GM19239 (cell line): ENCODE measurements around the gene METTL15.
"Not testable (repeated sequence)": the region's sequence is repeated elsewhere in the genome, so short reads cannot be mapped to it uniquely, and the experiment has no call there.

ENCODE experiments used
- DNase-seq: peaks from one replicate; pipeline ENCODE4 v3.0.0; 2011; ENCODE audit warnings: low spot score; ENCODE audit not compliant: insufficient read length
- FAIRE-seq: peaks from 2 replicates; lab custom pipeline; 2011; peaks lifted over from hg19 to GRCh38; lab: Jason Lieb, UNC

METTL15 gene

DNA sequence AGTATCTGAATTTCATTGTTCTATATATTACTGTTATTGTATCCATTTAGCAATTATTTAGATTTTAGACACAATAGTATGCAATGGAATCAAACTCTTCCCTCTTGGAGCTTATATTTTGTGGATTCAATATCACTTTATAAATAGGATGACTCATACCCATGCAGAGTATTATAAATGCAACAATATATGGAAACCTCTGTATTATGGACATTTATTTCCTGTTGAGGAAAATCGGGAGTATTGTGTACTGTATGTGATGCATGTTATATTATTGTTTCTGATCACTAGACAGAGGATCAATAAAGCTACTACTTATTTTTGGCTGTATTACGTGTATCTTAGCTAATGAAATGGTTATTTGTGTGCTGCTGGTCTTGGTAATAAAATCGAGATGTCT, 770 bp downstream of the METTL15 start:
- FAIRE-seq: no peak
- DNase-seq: no peak

DNA sequence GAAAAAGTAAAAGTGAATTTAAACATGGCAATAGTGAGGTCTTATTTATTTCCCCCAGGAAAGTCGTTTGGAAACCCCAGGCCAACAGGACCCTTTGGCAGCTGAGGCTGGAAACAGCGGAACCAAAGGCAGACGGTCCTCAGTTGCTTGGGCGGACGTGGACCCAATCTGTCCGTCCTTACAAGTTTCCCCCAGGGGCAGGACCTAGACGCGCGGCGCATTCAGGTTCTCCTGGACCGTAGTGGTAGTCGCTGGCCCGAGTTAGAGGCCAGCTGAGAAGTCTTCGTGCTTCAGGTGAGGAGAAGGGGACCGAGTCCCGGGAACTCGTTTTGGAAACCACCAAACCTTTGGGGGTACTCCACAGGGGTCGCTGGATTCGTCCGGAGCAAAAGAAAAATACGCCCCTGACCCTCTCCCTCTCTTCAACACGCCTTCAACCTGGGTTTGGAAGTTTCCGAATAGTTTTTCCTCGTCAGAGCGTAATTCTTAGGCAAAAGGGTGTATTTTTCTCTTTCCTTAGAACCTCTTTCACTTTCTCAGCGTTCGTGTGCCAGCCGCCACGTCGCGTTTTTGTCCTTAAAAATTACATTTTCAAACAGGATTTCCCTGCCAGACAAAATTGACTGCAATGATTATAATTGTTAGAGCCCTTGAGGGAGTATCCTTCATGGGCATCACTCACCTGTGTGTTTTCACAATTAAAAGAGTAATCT, 2.1 kb downstream of the METTL15 start:
- DNase-seq: peak; percentile 17

DNA sequence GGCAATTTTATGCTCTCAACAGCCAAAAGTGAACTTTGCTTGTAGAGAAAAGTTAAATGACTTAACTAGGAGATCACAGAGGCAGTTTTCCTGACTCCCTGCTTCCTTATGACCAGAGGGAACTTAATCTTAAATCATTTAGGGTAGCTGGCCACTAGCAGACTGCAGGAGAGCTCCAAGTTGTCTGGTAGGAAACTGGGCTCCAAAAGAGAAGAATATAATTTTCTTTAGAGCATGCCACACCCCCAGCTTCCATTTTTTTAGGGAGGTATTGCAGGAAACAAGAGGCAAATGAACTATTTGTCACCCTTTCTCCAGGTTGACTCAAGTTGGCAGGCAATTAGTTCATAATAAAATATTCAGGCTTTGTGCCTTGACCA, 2.6 kb downstream of the METTL15 start:
- no peak for DNase-seq

More for the DNA sequence above, 2.1 kb downstream of the METTL15 start:
- FAIRE-seq: no peak

DNA sequence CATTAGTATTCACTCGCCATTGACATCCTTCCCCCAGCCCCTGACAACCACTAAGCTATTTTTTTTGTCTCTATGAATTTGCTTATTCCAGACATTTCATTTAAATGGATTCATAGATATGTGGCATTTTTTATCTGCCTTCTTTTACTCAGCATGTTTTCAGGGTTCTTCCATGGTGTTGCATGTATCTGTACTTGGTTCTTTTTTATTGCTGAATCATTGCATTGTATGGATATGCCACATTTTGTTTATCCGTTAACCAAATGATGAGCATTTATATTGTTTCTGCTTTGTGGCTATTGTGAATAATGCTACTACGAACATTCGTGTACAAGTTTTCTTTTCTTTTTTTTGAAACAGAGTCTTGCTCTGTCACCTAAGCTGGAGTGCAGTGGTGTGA, 5.9 kb downstream of the METTL15 start:
- FAIRE-seq (no peak), DNase-seq (no peak)

More for the DNA sequence above, 2.6 kb downstream of the METTL15 start:
- no peak for FAIRE-seq

DNA sequence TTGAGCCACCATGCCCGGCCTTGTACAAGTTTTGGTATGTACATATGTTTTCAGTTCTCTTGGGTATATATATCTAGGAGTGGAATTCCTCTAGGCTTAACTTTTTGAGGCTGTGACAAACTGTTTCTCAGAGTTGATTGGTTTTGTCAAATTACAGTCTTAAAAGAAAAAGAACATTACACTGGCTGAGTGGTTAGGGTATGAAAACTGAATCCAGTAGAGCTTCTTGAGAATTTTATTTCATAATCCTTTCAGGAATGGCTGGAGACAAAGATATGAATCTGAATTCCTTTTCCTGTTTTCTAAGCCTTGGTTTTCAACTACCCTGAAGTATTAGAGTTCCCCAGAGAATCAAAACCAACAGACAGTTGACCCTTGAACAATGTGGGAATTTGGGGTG, 6.5 kb downstream of the METTL15 start:
- FAIRE-seq (no peak), DNase-seq (no peak)

DNA sequence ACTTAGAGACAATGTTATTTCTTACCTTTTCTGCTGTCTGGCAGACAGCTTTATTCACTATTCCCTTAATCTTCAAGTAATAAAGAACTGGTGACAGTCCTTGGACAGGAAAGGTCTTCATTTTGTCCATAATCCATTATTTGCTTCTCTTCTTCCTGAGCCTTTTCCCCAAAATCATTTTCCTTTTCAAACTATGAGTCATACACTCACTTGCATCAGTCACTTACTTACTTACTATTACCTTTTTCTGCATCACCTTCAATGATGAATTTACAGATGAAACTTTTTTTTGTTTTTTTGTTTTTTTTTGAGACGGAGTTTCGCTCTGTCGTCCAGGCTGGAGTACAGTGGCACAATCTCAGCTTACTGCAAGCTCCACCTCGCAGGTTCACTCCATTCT, 9.5 kb downstream of the METTL15 start:
- no peak for DNase-seq
- FAIRE-seq: no peak

DNA sequence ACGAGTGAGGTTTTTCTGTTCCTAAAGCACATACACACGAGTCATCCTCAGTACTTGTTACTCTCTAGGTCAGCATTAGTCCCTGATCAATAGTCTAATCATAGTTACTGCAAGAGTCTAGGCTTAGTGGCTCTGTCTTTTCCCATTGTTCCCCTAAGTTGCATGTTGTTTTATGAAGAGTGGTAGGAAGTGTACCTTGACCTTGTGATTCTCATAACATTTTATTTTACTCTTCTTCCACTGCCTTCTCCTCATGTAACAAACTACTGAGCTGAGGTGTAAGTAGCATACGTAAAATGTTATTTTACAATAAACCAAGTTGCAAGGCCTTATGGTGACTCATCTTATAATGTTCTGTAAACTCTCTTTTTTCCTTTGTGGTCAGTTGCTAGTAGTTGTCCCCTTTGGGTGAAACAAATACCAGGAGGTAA, 15.0 kb downstream of the METTL15 start:
- no peak for DNase-seq
- no peak for FAIRE-seq

DNA sequence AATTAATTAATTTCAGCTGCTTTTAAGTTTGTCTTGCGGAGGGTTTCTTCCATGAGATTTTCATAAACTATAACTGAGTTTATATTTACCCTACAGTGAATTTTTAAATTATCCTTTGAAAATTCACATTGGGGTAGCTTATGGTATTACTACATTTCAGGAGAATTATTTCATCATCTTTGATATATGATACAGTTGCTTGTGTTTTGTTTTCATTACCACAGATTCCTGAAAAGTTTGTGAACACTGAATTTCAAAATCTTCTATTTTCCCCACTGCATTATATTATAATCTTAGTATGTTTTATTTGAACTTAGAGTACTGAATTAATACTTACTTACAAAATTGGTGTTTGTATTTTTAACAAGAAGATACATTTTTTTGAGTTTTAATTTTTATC, 24.4 kb downstream of the METTL15 start:
- DNase-seq (no peak), FAIRE-seq (no peak)

DNA sequence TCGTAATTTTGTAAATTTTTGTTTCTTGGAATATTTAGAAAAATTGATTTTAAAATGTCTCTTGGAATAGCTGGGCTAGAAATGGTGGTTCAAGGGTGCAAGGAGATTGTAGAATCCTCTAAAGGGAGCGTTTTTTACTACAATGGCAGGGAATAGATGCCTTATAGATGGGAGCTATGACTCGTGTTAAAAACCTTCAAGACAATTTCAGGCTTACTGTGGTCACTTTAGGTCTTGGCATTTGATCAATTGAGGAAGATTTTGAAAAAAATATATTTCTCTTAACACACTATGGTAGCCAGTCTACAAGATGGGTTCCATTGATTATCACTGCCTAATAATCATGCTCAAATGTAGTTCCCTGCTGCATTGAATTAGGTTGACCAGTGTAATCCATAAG, 25.0 kb downstream of the METTL15 start:
- DNase-seq: no peak
- FAIRE-seq: no peak

DNA sequence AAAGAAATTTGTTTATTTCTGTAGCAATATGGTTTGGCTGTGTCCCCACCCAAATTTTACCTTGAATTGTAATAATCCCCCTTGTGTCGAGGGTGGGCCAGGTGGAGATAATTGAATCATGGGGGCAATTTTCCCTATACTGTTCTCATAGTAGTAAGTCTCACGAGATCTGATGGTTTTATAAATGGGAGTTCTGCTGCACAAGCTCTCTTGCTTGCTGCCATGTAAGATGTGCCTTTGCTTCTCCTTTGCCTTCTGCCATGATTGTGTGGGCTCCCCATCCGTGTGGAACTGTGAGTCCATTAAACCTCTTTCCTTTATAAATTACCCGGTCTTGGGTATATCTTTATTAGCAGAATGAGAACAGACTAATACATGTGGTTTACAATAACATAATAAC, 28.0 kb downstream of the METTL15 start:
- not testable (repeated sequence) for DNase-seq, FAIRE-seq

DNA sequence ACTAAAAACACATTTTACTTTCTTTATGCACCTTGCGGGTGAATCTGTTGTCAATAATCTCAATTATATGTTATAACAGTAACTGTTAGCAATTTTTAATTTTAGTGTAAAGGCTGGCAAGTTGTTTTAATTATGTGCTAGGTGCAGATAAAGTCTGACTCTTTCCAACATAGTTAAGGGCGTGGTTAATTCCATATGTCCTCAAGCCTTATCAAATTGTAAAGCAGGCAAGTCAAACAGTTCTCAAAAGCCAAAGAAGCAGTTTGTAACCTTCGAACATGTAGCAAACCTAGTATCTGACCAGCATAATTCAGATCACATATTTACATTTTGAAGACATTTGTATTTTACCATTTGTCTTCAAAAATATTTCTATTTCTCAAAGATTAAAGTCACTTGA, 29.2 kb downstream of the METTL15 start:
- FAIRE-seq: no peak
- DNase-seq: no peak

DNA sequence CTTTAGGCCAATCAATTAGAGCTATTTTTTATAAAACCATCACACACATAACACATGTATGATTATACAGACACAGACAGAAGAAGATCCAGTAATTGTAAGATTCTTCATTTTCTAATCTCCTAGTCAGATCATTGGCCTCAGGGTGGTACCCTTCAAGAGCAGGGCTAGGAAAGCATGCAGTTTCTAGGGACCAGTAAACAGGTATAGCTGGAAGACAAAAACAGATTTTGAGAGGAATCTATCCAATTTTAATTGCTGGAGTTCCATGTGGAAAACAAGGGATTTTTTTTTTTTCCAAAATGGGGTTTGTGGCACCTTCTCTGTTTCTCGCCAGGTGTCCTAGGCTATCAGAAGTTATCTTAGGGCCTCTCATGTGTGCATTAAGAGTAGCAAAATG, 29.6 kb downstream of the METTL15 start:
- DNase-seq (no peak), FAIRE-seq (no peak)

DNA sequence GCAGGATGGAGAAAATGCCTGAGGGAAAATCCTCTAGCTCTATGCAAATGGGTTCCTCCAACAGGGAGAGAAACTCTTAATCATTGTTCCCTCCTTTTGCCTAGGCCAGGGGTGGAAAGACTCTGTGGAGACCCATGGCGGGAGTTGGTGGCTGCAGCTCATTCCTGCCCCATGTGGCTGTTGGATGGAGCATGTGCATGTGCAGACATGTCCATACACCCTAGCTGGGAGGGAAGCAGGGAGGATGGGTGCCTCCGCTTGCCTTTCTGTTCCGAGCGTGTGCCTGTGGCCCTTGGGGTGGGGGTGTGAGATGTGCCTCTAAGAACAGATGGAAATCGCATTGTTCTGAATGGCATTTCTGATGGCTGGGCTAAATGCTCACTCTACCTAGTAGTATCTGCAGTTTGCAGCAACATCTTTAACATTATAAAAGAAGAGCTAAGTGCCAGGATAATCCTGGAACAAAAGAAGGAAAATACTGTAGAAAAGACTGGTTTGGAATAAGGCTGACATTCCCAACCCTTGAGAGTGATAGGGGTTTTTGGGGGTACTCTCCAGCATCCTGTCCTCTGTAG, 31.7 kb downstream of the METTL15 start:
- no peak for DNase-seq
- FAIRE-seq: no peak

DNA sequence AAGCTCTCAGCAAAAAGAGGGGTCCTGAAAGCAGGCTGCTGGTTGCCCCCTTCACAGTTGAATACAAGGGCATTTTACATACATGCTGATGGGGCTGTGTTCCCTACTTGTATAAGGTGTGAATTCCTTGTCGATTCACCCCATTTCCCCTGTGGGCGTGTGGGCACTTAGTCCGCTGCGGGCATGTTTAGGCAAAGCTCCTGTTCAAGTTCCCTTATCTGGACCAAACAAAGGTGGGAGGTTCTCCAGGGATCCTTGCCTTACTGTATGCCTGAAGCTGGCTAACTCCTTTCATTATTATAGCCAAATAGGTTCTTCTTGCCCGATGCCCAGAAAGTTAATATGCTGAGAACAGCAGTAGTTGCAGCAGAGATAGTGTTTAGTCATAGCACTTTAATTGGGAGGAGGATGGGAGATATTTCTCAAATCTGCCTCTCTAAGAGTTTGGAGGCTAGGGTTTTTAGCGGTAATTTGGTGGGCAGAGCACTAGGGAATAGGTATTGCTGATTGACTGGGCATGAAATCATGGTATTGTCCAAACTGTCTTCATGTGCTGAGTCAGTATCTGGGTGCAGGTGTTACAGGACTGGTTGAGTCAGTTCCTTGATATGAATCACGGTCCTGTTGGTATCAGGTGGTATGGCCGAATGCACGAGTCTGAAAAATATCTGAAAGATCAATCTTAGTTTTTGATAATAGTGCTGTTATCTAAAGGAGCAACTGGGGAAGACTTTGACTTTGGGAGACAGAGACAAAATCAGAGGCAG, 32.7 kb downstream of the METTL15 start:
- FAIRE-seq: no peak
- no peak for DNase-seq

DNA sequence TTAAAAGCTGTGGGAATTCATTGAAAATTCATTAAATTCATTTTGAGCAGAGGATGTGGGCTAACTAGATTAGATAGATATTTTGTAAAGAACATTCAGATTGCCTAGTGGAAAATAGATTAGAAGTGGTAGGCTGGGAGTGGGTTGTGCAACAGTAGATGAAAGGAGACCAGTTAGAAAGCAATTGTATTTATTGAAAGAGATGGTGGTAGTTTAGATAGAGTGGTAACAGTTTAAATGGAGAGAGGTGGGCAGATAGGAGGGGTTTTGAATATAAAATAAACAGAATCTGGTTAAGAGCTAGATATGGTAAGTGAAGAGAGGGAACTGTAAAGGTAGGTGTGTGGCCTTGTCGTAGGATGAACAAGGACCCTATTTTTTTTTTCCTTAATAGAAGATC, 34.5 kb downstream of the METTL15 start:
- DNase-seq (no peak), FAIRE-seq (no peak)

DNA sequence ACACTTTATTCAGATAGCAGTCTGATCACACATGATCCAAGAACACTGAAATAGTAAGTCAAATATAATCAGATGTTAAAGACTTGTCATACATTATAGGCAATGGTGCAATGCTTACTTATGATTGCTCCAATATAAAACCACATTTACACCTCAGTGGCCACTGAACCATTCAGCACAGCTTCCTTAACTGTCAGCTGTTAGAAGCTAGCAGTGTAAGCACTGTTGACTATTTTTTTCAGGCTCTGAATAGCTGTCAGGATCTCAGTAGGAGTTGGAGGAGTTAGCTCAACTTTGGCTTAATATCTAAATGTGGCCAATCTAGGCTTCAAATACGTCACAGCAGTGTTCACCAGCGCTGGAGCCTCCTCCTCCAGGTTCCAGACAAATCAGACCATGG, 36.6 kb downstream of the METTL15 start:
- no peak for DNase-seq
- no peak for FAIRE-seq

DNA sequence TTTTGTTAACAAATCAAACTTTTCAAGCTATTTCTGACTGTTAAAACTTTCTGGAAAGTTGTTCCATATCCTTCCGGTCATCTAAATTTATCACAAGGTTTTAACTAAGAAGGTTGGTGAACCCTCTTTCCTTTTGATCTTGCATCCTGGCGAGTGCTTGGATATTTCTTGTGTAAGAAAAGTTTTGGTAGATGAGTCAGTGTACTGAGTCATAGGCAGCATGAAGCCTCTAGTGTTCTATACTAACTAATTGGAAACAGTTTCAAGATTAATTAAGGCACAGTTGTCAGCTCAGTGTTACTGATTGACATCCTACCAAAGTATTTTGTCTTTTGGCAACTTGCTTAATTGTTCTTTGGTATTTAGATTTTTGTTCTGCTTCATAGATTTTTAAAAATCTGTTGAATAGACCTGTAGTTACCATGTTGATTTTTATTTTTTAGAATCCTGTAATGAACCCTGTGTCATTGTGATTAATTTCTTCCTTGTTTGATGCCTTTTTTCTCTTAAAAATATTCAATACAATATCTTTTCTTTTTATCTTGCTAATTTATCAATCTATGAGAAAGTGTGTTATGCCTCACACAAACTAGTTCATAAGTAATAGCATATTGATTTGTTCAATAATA, 38.0 kb downstream of the METTL15 start:
- FAIRE-seq (no peak), DNase-seq (no peak)

DNA sequence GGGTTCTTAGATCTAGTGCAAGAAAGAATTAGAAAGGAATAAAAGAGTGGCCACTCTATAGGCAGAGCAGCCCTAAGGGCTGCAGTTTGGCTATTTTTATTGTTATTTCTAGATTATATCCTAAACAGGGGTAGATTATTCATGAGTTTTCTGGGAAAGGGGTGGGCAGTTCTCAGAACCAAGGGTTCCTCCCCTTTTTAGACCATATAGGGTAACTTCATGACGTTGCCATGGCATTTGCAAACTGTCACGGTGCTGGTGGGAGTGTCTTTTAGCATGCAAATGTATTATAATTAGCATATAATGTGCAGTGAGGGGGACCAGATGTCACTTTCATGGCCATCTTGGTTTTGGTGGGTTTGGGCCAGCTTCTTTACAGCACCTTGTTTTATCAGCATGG, 44.6 kb downstream of the METTL15 start:
- FAIRE-seq: no peak
- DNase-seq: no peak

DNA sequence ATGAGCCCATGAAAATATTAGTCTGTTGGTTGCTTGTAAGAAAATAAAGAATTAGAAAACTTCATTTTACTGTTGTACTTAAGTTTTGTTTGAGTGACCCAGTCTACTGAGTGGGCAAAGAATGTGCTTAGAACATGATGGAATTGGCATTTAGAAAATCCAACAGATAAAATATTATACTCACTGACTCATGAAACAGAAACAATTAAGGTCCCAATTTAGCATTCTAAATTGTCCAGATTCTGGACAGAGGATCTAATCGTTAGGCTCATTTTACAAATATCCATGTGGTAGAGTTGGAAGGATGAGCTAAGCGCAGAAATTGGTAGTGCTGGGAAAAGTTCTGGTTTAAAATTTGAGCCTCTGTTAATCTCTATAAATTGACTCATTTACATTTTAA, 45.4 kb downstream of the METTL15 start:
- FAIRE-seq (no peak), DNase-seq (no peak)

DNA sequence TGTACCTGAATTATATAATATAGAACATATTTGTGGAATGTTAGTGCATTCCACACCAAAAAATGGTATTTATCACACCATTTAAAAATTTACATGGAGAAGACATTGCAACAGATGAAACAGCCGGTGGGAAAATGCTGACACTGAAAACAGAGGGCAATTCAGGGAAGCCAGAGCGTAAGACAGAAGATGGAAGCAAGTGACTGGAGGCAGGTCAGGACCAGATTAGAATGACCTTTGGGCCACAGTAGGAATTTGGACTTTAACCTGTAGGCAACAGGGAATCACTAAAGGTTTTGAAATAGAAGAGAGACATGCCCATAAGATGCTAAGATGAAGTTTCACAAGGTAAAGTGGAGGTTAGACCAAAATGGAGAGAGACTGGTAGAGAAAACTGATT, 60.5 kb downstream of the METTL15 start:
- no peak for FAIRE-seq
- no peak for DNase-seq

DNA sequence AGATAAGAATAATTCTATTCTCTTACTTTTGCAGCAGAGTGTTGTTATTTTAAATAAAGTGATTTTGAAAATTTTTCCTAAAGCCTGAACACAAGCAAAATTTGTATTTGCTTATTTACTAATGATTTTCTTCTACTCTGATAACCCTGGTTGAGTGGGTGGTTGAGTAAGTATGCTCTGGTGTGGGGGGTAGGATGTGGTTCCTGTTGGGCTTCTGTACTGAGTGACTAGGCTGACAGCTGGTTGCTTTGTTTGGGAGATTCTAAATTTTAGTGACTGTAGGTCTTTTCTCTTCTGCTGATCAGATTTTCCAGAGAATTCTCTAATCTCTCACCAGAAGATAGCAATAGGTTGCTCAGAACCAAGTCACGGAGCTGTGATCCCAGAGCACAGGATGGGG, 61.6 kb downstream of the METTL15 start:
- FAIRE-seq (no peak), DNase-seq (no peak)
